Endothelial cell of umbilical vein (primary cell): ENCODE data around the gene HAPLN2. TPM values are rescaled to one million over a fixed set of nuclear protein-coding genes. Genes with fewer than 3 reads are reported as not detected.

Experiments
- BruUV-seq: library from RNA; stranded (reverse); fragments of 400-500 nt; replicated peaks from 2 replicates; lab custom pipeline; 2021; lab: Mats Ljungman, UMichigan
- CTCF ChIA-PET: fragments of 300-600, 350-600 bp; sonication (Branson Sonifier 250); formaldehyde crosslinking; loops from one replicate; lab custom pipeline; 2021; ENCODE audit warnings: antibody characterized with exemption, inconsistent platforms; lab: Charles Lee
- POLR2A ChIA-PET: fragments of 300-600, 350-600 bp; sonication (Branson Sonifier 250); formaldehyde crosslinking; loops from one replicate; lab custom pipeline; 2021; ENCODE audit warnings: antibody characterized with exemption, inconsistent platforms; lab: Charles Lee
- DNase-seq: peaks from one replicate; pipeline ENCODE4 v3.0.0-alpha.2; 2011; ENCODE audit warnings: low read depth, low spot score
- FAIRE-seq: peaks from 2 replicates; lab custom pipeline; 2011; peaks lifted over from hg19 to GRCh38; lab: Jason Lieb, UNC
- H2AFZ ChIP-seq: 2 replicates; pipeline ENCODE4 v1.6.0; 2012; ENCODE audit warnings: low read depth, low read length, control low read depth, inconsistent platforms
- H3K27ac ChIP-seq: 2 replicates; pipeline ENCODE4 v1.5.1; 2011; ENCODE audit warnings: low read depth, mild to moderate bottlenecking, control low read depth, low read length, moderate library complexity; ENCODE audit not compliant: insufficient read depth
- H3K27me3 ChIP-seq, 2 experiments: 2 replicates each; pipeline versions ENCODE4 v1.6.0 to v1.6.1; 2011; ENCODE audit warnings: low read length in 2 of 2, mixed read lengths in 1 of 2; ENCODE audit not compliant: control insufficient read depth in 2 of 2, insufficient read depth in 2 of 2
- H3K36me3 ChIP-seq, 2 experiments: 2 replicates in 1 of 2; 3 replicates in 1 of 2; pipeline ENCODE4 v1.5.1; 2011; ENCODE audit warnings: low read length in 2 of 2, mild to moderate bottlenecking in 1 of 2, moderate library complexity in 1 of 2; ENCODE audit not compliant: control insufficient read depth in 2 of 2, insufficient read depth in 2 of 2; ENCODE audit errors: extremely low read depth in 1 of 2
- H3K4me1 ChIP-seq: 3 replicates; pipeline ENCODE4 v1.5.1; 2011; ENCODE audit warnings: mild to moderate bottlenecking, low read length; ENCODE audit not compliant: control insufficient read depth, insufficient read depth; ENCODE audit errors: extremely low read depth
- H3K4me2 ChIP-seq: 2 replicates; pipeline ENCODE4 v1.6.1; 2011; ENCODE audit warnings: low read length, control low read depth, mixed read lengths; ENCODE audit not compliant: insufficient read depth
- H3K4me3 ChIP-seq, 3 experiments: fragments of 200-600 bp in 1 of 3; sonication (generic), shearing (Covaris generic) in 1 of 3; replicated peaks in 1 of 3; 2 replicates each; pipeline ENCODE4 v1.5.1; 2011 to 2016; ENCODE audit warnings: control low read depth in 3 of 3, low read length in 3 of 3, mild to moderate bottlenecking in 2 of 3, inconsistent platforms in 1 of 3, low read depth in 1 of 3, moderate library complexity in 1 of 3; ENCODE audit not compliant: insufficient read depth in 1 of 3
- H3K79me2 ChIP-seq: 2 replicates; pipeline ENCODE4 v1.6.0; 2012; ENCODE audit warnings: low read length, inconsistent platforms; ENCODE audit not compliant: control insufficient read depth, insufficient read depth
- H3K9ac ChIP-seq: replicated peaks from 2 replicates; pipeline ENCODE3; 2011; ENCODE audit warnings: low read length, control low read depth; ENCODE audit not compliant: insufficient read depth; ENCODE audit errors: extremely low read depth
- H3K9me1 ChIP-seq: replicated peaks from 3 replicates; pipeline ENCODE4 v1.6.0; 2011; ENCODE audit warnings: mild to moderate bottlenecking, low read length; ENCODE audit not compliant: control insufficient read depth, insufficient read depth; ENCODE audit errors: extremely low read depth
- H3K9me3 ChIP-seq: replicated peaks from 2 replicates; pipeline ENCODE4 v1.5.1; 2012; ENCODE audit warnings: low read length, inconsistent platforms; ENCODE audit not compliant: control insufficient read depth, insufficient read depth
- H4K20me1 ChIP-seq: replicated peaks from 2 replicates; pipeline ENCODE3; 2011; ENCODE audit warnings: mild to moderate bottlenecking, low read length; ENCODE audit not compliant: control insufficient read depth, insufficient read depth; ENCODE audit errors: extremely low read depth
- FOS ChIP-seq: IDR thresholded peaks from 2 replicates; pipeline ENCODE4 v1.6.1; 2011; ENCODE audit warnings: mild to moderate bottlenecking, low read length, moderate library complexity, borderline replicate concordance; ENCODE audit not compliant: insufficient read depth
- MYC ChIP-seq: IDR thresholded peaks from one replicate; pipeline ENCODE4 v1.6.1; 2011; ENCODE audit warnings: mild to moderate bottlenecking, low read depth, low read length
- dilution Hi-C: fragments of 300-500 bp; cut with MboI; formaldehyde crosslinking; loops from one replicate; pipeline ENCODE4 v1.15.0; 2019; ENCODE audit warnings: low sequenced_read_pairs; ENCODE audit not compliant: extremely low pct_ligation_motif_present
- intact Hi-C: fragments of 100-400 bp; cut with micrococcal nuclease; formaldehyde crosslinking; loops from one replicate; pipeline ENCODE4 v1.10.0; 2022
- polyA plus RNA-seq, 4 experiments: library from polyadenylated mRNA; depleted of rRNA in 3 of 4; stranded (reverse) in 3 of 4; unstranded in 1 of 4; fragments of >200 nt; gene quantifications; 2 replicates each; pipeline versions ENCODE4 v1.2.1 to v1.2.3, GENCODE V29; 2011 to 2012; ENCODE audit warnings: missing spikeins in 1 of 4
- total RNA-seq: library from RNA; stranded (reverse); gene quantifications from 2 replicates; pipeline ENCODE4 v1.2.3, GENCODE V29; 2021
- TF ChIP-seq, protein P1 (sequence below), 2 donors: IDR thresholded peaks; 1 replicate in 1 of 2; 2 replicates in 1 of 2; pipeline ENCODE4 v1.5.1; 2011; ENCODE audit warnings: low read length in 2 of 2, mild to moderate bottlenecking in 2 of 2, moderate library complexity in 2 of 2, control low read depth in 1 of 2, inconsistent platforms in 1 of 2, low read depth in 1 of 2; ENCODE audit not compliant: insufficient read depth in 1 of 2; ENCODE audit errors: extremely low read depth in 1 of 2

HAPLN2 gene
- total and polyA plus RNA-seq, 2 donors (not counting 3 experiments of a cell fraction or from before 2014, with no cell fraction given): not detected

DNA sequence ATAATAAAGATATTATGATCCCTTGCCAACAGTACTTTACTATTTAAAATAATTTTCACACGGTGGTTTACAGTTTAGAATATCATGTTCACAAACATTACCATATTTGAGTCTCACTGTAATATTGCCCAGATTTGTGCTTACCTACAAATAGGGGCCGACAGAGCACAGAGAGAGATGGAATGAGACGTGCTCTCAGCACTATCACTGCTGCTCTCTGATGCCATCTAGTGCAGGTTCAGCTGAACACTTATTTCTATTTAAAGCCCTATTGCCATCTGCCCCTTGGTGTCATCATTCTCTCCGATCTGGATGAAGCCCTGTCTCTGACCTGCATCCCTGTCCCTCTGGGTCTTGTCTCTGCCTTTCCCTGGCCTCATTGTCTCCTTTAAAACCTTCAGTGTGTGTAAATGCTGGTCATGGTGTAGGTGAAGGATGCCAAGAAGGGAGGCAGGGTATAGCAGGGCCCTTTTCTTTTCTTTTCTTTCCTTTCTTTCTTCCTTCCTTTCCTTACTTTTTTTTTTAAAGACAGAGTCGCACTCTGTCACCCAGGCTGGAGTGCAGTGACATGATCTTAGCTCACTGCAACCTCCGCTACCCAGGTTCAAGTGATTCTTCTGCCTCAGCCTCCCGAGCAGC, 11.1 kb upstream of the HAPLN2 start:
- no peak overlapping the region for H3K4me3 ChIP-seq
- POLR2A ChIA-PET: no interaction called here

More for the DNA sequence above, 11.1 kb upstream of the HAPLN2 start:
- Histone ChIP-seq H3K9ac (no peak overlapping the region), H3K27me3 (peaks cover 6 to 9% of the 10 kb centered on the region in 2 experiments), H3K36me3 (no peaks in the 10 kb centered on the region), H2AFZ (no peak overlapping the region), H3K4me2 (no peak overlapping the region), H3K9me1 (no peaks in the 10 kb centered on the region), H4K20me1 (no peaks in the 10 kb centered on the region), H3K4me1 (no peaks in the 10 kb centered on the region), H3K9me3 (no peaks in the 10 kb centered on the region), H3K79me2 (no peaks in the 10 kb centered on the region), H3K27ac (no peak overlapping the region)
- dilution Hi-C loops: no loop called here
- TF ChIP-seq, protein P1, sequence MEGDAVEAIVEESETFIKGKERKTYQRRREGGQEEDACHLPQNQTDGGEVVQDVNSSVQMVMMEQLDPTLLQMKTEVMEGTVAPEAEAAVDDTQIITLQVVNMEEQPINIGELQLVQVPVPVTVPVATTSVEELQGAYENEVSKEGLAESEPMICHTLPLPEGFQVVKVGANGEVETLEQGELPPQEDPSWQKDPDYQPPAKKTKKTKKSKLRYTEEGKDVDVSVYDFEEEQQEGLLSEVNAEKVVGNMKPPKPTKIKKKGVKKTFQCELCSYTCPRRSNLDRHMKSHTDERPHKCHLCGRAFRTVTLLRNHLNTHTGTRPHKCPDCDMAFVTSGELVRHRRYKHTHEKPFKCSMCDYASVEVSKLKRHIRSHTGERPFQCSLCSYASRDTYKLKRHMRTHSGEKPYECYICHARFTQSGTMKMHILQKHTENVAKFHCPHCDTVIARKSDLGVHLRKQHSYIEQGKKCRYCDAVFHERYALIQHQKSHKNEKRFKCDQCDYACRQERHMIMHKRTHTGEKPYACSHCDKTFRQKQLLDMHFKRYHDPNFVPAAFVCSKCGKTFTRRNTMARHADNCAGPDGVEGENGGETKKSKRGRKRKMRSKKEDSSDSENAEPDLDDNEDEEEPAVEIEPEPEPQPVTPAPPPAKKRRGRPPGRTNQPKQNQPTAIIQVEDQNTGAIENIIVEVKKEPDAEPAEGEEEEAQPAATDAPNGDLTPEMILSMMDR (IDR thresholded peaks at IDR 0.05; ENCODE audit: extremely low read depth in 1 of 2, insufficient read depth in 1 of 2, low read depth in 1 of 2, low read length in 2 of 2): peak; percentile 71 to 78
- TF ChIP-seq FOS (no peak), MYC (no peak)
- CTCF ChIA-PET: interaction anchor here (0.7 to 1.8 kb wide), 25 partner anchors 8 to 251 kb away, joined by 3 to 104 read pairs (median 5); partner anchors contain the start of genes HAPLN2, INSRR, NAXE and TTC24
- BruUV-seq: no TSS peak
- intact Hi-C loops: loop anchor here (1.0 to 5.0 kb wide), 4 partner anchors 24 to 152 kb away; partner anchors contain the start of gene IQGAP3
- peak; percentile 78 for DNase-seq
- peak; percentile 95 for FAIRE-seq
